SU-DHL-6 (cell line): Measurements from ENCODE around the gene KANSL3.

Experiments used
- EZH2phosphoT487 ChIP-seq: fragments of 200-600 bp; sonication (generic), shearing (Covaris generic); conservative IDR thresholded peaks from 2 replicates; pipeline ENCODE4 v1.6.1; 2018; ENCODE audit warnings: mild to moderate bottlenecking, antibody characterized with exemption, low read length, moderate library complexity, mixed read lengths
- TF ChIP-seq, protein P1 (sequence below): fragments of 200-600 bp; sonication (generic); IDR thresholded peaks from one replicate; pipeline ENCODE4 v1.5.1; 2017; ENCODE audit warnings: antibody characterized with exemption, mild to moderate bottlenecking, low read length, moderate library complexity; ENCODE audit not compliant: insufficient read depth, poor library complexity, severe bottlenecking

DNA sequence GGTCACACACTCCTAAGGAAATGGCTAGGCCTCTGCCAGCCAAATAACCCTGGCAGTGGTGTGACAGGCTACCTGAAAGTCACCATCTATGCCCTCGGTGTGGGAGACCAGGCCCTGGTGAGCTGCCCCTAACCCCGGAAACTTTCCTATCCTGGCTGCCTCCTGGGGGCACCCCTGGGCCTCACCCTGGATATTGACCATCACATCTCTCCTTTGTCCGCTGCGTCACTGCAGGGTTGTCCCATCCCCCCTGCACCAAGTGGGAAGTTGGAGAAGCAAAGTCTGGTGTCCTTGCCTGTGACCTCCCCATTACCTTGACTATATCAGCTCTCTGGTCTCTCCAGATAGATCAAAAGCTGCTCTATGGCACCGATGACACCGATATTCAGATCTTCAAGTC, 23.2 kb upstream of the KANSL3 start:
- TF ChIP-seq, protein P1, sequence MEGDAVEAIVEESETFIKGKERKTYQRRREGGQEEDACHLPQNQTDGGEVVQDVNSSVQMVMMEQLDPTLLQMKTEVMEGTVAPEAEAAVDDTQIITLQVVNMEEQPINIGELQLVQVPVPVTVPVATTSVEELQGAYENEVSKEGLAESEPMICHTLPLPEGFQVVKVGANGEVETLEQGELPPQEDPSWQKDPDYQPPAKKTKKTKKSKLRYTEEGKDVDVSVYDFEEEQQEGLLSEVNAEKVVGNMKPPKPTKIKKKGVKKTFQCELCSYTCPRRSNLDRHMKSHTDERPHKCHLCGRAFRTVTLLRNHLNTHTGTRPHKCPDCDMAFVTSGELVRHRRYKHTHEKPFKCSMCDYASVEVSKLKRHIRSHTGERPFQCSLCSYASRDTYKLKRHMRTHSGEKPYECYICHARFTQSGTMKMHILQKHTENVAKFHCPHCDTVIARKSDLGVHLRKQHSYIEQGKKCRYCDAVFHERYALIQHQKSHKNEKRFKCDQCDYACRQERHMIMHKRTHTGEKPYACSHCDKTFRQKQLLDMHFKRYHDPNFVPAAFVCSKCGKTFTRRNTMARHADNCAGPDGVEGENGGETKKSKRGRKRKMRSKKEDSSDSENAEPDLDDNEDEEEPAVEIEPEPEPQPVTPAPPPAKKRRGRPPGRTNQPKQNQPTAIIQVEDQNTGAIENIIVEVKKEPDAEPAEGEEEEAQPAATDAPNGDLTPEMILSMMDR: no peak
- TF ChIP-seq EZH2phosphoT487: no peak
